K562 (cell line): ENCODE data around the gene C2. TPM values are rescaled to one million over a fixed set of nuclear protein-coding genes. Genes with fewer than 3 reads are reported as not detected.

Source experiments
- ATAC-seq: fragments of 200-7000 bp; cut with Tn5 transposase; 3 replicates; pipeline ENCODE4 v1.9.1; 2020; ENCODE audit warnings: moderate library complexity
- BruUV-seq: library from RNA; stranded (reverse); fragments of 400-500 nt; replicated peaks from 2 replicates; lab custom pipeline; 2021; lab: Mats Ljungman, UMichigan
- CTCF ChIA-PET: fragments of 300-600 bp; formaldehyde crosslinking; extraction: SDS; loops from one replicate; lab custom pipeline; 2021; ENCODE audit warnings: low intra/inter-chr PET ratio; lab: Yijun Ruan, JAX
- POLR2A ChIA-PET: fragments of 300-600, 350-650 bp; sonication (Branson Sonifier 250); formaldehyde crosslinking; extraction: SDS; loops from one replicate; lab custom pipeline; 2021; ENCODE audit warnings: antibody characterized with exemption, inconsistent platforms; lab: Yijun Ruan, JAX
- DNase-seq, 4 experiments: peaks; one replicate each; pipeline versions ENCODE4 v3.0.0 to v3.0.0-alpha.2; 2011 to 2018; ENCODE audit warnings: low spot score in 3 of 4, mixed read lengths in 3 of 4; ENCODE audit errors: extremely low read depth in 1 of 4
- FAIRE-seq: peaks from 2 replicates; lab custom pipeline; 2011; peaks lifted over from hg19 to GRCh38; lab: Jason Lieb, UNC
- H2AFZ ChIP-seq: 2 replicates; pipeline ENCODE4 v1.6.0; 2011; ENCODE audit warnings: low read depth, low read length, control low read depth, inconsistent platforms
- H3K27ac ChIP-seq: fragments of 200-600 bp; 3 replicates; pipeline ENCODE4 v1.8.0; 2011; ENCODE audit warnings: low read depth, mild to moderate bottlenecking, control low read depth, inconsistent platforms, low read length, moderate library complexity, mixed read lengths; ENCODE audit errors: extremely low read depth
- H3K27me3 ChIP-seq, 2 experiments: fragments of 300-600 bp in 1 of 2; 2 replicates in 1 of 2; 3 replicates in 1 of 2; pipeline versions ENCODE4 v1.6.0 to v1.8.0; 2011; ENCODE audit warnings: inconsistent platforms in 2 of 2, low read length in 2 of 2, mild to moderate bottlenecking in 1 of 2, mixed read lengths in 1 of 2, moderate library complexity in 1 of 2; ENCODE audit not compliant: control insufficient read depth in 2 of 2, insufficient read depth in 2 of 2
- H3K36me3 ChIP-seq: fragments of 300-600 bp; 3 replicates; pipeline ENCODE4 v1.8.0; 2011; ENCODE audit warnings: mild to moderate bottlenecking, low read length, inconsistent platforms; ENCODE audit not compliant: control insufficient read depth, insufficient read depth
- H3K4me1 ChIP-seq, 2 experiments: fragments of 200-600 bp in 1 of 2; replicated peaks in 1 of 2; 2 replicates in 1 of 2; 3 replicates in 1 of 2; pipeline versions ENCODE4 v1.5.1 to v1.8.0; 2011; ENCODE audit warnings: inconsistent platforms in 2 of 2, low read length in 2 of 2, mild to moderate bottlenecking in 1 of 2, mixed read lengths in 1 of 2, moderate library complexity in 1 of 2; ENCODE audit not compliant: control insufficient read depth in 2 of 2, insufficient read depth in 2 of 2
- H3K4me2 ChIP-seq: 2 replicates; pipeline ENCODE4 v1.6.1; 2011; ENCODE audit warnings: low read length, control low read depth, inconsistent platforms, mixed read lengths; ENCODE audit not compliant: insufficient read depth
- H3K4me3 ChIP-seq: fragments of 200-600 bp; sonication (generic), shearing (Covaris generic); 2 replicates; pipeline ENCODE4 v1.5.1; 2016; ENCODE audit warnings: control low read depth, inconsistent platforms
- H3K79me2 ChIP-seq: fragments of 200-600 bp; 3 replicates; pipeline ENCODE4 v1.8.0; 2011; ENCODE audit warnings: low read length, inconsistent platforms; ENCODE audit not compliant: control insufficient read depth, insufficient read depth
- H3K9ac ChIP-seq, 2 experiments: 2 replicates each; pipeline versions ENCODE4 v1.6.0 to v1.6.1; 2011; ENCODE audit warnings: low read depth in 2 of 2, low read length in 2 of 2, control low read depth in 1 of 2, inconsistent platforms in 1 of 2, mild to moderate bottlenecking in 1 of 2, mixed read lengths in 1 of 2; ENCODE audit not compliant: insufficient read depth in 1 of 2
- H3K9me1 ChIP-seq: one replicate; pipeline ENCODE4 v1.6.0; 2011; ENCODE audit warnings: inconsistent platforms, mild to moderate bottlenecking, low read length, moderate library complexity; ENCODE audit not compliant: control insufficient read depth, insufficient read depth
- H3K9me3 ChIP-seq: replicated peaks from 2 replicates; pipeline ENCODE4 v1.5.1; 2011; ENCODE audit warnings: low read depth, low read length, inconsistent platforms; ENCODE audit not compliant: control insufficient read depth, insufficient read depth
- H4K20me1 ChIP-seq: replicated peaks from 2 replicates; pipeline ENCODE4 v1.6.1; 2011; ENCODE audit warnings: low read length, inconsistent platforms, mixed read lengths; ENCODE audit not compliant: control insufficient read depth, insufficient read depth
- NR2C2 ChIP-seq, 2 experiments: fragments of 200-800 bp in 1 of 2; sonication (Bioruptor generic) in 1 of 2; sonication (generic) in 1 of 2; formaldehyde crosslinking in 1 of 2; IDR thresholded peaks; 2 replicates each; pipeline versions ENCODE4 v1.6.1 to v1.8.0; 2016 to 2022; ENCODE audit warnings: mild to moderate bottlenecking in 1 of 2, missing compliant biosample characterization in 1 of 2, missing genetic modification characterization in 1 of 2, missing genetic modification reagents in 1 of 2
- RFX1 ChIP-seq: fragments of 450-650 bp; IDR thresholded peaks from 2 replicates; pipeline ENCODE4 v1.6.1; 2016; ENCODE audit warnings: mild to moderate bottlenecking, moderate library complexity
- WGBS: fragments of 100-300 bp; shearing (Covaris generic); methylation state at CpG from one replicate; pipeline ENCODE4 v1.1.6; 2016; ENCODE audit warnings: low coverage, mixed read lengths; ENCODE audit not compliant: insufficient coverage; ENCODE audit errors: missing lambda C conversion rate; 5-methylcytosine and 5-hydroxymethylcytosine counted together
- in situ Hi-C: fragments of 300-500 bp; cut with MboI; formaldehyde crosslinking; loops from 4 replicates; pipeline ENCODE4 v1.15.0; 2018; ENCODE audit warnings: inconsistent platforms, mixed read lengths
- intact Hi-C: fragments of 100-400 bp; cut with micrococcal nuclease; formaldehyde crosslinking; loops from 2 replicates; pipeline ENCODE4 v1.14.2; 2022
- polyA plus RNA-seq, 8 experiments: library from polyadenylated mRNA; depleted of rRNA in 4 of 8; stranded (reverse) in 5 of 8; unstranded in 3 of 8; fragments of >200 nt; fragmentation: Nextera tagmentation in 2 of 8; fragmentation: Illumina TruSeq in 1 of 8; extraction: Ambion mirVana in 2 of 8; extraction: Trizol in 1 of 8; gene quantifications; 2 replicates each; pipeline versions ENCODE4 v1.2.1 to v1.2.3, GENCODE V29; 2011 to 2014; ENCODE audit warnings: inconsistent platforms in 1 of 8, missing spikeins in 1 of 8
- total RNA-seq, 7 experiments: library from RNA; depleted of rRNA in 6 of 7; stranded (reverse); fragments of >200 nt in 6 of 7; fragmentation: Illumina TruSeq in 2 of 7; extraction: Trizol in 2 of 7; gene quantifications; 2 replicates each; pipeline versions ENCODE4 v1.2.1 to v1.2.3, GENCODE V29; 2011 to 2021; ENCODE audit warnings: low replicate concordance in 1 of 7
- TF ChIP-seq, protein P1 (sequence below): fragments of 250-450 bp; sonication (Bioruptor Pico); IDR thresholded peaks from 2 replicates; pipeline ENCODE4 v1.4.0; 2020; ENCODE audit warnings: mild to moderate bottlenecking, moderate library complexity
- TF ChIP-seq, protein P2 (sequence below): sonication (generic); formaldehyde crosslinking; IDR thresholded peaks from 2 replicates; pipeline ENCODE4 v1.8.1; 2023; ENCODE audit warnings: missing genetic modification reagents, mild to moderate bottlenecking, borderline replicate concordance

Gene C2
- total and polyA plus RNA-seq, 9 of the 15 experiments (the other 6 are each of a cell fraction or from before 2014, with no cell fraction given), result 0.05 to 1.1 (median 0.39) TPM; not detected in 1

DNA sequence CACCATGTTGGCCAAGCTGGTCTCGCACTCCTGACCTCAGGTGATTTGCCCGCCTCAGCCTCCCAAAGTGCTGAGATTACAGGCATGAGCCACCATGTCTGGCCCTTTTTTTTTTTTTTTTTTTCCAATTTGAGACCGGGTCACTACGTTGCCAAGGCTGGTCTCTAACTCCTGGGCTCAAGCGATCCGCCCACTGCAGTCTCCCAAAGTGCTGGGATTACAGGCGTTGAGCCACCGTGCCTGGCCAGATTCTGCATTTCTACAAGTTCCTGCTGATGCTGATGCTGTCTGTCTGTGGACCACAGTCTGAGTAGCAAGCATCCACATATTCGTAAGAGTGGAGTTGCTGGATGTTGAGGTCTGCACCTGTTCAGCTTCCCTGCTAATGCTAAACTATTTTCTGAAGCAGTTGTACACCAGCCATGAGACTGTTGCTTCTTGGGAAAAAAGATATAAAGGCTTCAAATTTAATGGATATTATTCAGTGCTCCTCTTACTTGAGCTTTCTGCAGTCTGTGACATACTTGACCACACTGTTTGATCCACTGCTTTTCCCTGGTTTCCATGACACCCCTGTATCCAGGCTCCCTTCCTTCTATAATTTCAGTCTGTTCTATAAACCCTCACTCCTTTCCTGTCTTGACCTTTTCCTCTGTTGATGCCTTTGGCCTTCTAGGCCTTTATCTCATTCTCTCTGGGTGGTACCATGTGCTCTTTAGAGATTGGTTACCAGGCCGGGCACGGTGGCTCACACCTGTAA is 15.5 kb upstream of the C2 start:
- TF ChIP-seq NR2C2 (CRISPR knock-in tag; IDR thresholded peaks at IDR 0.05) (0 out of 2 replicates have a peak, but pooled peaks have one; percentile 23), NR2C2 (tag; IDR thresholded peaks at IDR 0.05) (no peak), RFX1 (peak; percentile 54)
- TF ChIP-seq, protein P1, sequence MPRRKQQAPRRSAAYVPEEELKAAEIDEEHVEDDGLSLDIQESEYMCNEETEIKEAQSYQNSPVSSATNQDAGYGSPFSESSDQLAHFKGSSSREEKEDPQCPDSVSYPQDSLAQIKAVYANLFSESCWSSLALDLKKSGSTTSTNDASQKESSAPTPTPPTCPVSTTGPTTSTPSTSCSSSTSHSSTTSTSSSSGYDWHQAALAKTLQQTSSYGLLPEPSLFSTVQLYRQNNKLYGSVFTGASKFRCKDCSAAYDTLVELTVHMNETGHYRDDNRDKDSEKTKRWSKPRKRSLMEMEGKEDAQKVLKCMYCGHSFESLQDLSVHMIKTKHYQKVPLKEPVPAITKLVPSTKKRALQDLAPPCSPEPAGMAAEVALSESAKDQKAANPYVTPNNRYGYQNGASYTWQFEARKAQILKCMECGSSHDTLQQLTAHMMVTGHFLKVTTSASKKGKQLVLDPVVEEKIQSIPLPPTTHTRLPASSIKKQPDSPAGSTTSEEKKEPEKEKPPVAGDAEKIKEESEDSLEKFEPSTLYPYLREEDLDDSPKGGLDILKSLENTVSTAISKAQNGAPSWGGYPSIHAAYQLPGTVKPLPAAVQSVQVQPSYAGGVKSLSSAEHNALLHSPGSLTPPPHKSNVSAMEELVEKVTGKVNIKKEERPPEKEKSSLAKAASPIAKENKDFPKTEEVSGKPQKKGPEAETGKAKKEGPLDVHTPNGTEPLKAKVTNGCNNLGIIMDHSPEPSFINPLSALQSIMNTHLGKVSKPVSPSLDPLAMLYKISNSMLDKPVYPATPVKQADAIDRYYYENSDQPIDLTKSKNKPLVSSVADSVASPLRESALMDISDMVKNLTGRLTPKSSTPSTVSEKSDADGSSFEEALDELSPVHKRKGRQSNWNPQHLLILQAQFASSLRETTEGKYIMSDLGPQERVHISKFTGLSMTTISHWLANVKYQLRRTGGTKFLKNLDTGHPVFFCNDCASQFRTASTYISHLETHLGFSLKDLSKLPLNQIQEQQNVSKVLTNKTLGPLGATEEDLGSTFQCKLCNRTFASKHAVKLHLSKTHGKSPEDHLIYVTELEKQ, result no peak
- TF ChIP-seq, protein P2, sequence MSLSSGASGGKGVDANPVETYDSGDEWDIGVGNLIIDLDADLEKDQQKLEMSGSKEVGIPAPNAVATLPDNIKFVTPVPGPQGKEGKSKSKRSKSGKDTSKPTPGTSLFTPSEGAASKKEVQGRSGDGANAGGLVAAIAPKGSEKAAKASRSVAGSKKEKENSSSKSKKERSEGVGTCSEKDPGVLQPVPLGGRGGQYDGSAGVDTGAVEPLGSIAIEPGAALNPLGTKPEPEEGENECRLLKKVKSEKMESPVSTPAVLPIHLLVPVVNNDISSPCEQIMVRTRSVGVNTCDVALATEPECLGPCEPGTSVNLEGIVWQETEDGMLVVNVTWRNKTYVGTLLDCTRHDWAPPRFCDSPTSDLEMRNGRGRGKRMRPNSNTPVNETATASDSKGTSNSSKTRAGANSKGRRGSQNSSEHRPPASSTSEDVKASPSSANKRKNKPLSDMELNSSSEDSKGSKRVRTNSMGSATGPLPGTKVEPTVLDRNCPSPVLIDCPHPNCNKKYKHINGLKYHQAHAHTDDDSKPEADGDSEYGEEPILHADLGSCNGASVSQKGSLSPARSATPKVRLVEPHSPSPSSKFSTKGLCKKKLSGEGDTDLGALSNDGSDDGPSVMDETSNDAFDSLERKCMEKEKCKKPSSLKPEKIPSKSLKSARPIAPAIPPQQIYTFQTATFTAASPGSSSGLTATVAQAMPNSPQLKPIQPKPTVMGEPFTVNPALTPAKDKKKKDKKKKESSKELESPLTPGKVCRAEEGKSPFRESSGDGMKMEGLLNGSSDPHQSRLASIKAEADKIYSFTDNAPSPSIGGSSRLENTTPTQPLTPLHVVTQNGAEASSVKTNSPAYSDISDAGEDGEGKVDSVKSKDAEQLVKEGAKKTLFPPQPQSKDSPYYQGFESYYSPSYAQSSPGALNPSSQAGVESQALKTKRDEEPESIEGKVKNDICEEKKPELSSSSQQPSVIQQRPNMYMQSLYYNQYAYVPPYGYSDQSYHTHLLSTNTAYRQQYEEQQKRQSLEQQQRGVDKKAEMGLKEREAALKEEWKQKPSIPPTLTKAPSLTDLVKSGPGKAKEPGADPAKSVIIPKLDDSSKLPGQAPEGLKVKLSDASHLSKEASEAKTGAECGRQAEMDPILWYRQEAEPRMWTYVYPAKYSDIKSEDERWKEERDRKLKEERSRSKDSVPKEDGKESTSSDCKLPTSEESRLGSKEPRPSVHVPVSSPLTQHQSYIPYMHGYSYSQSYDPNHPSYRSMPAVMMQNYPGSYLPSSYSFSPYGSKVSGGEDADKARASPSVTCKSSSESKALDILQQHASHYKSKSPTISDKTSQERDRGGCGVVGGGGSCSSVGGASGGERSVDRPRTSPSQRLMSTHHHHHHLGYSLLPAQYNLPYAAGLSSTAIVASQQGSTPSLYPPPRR (CRISPR knock-in tag), result peak; percentile 63; the same call in 1 of the 2 replicates
- no peak overlapping the region for H3K4me2 ChIP-seq
- no peak overlapping the region for H3K27ac ChIP-seq
- POLR2A ChIA-PET, result interaction anchor here (0.5 to 1.6 kb wide), 3 partner anchors 10 to 1217 kb away, joined by 4 to 6 read pairs (median 4); no protein-coding TSS in a partner anchor
- no TSS peak for BruUV-seq
- peaks cover 11 to 20% of the 10 kb centered on the region in 2 experiments for H3K4me1 ChIP-seq
- no peak for FAIRE-seq
- 58% methylated on average over 11 of the region's 11 CpGs for WGBS
- in situ Hi-C loops, result no loop called here
- H3K9ac ChIP-seq, result peak overlapping the region in 1 of 2 experiments; percentile 37; a peak in 1 of 4 replicates
- H3K4me3 ChIP-seq, result no peak overlapping the region
- no peak for DNase-seq
- H3K27me3 ChIP-seq, result no peaks in the 10 kb centered on the region
- no peaks in the 10 kb centered on the region for H3K79me2 ChIP-seq
- no peaks in the 10 kb centered on the region for H3K9me3 ChIP-seq
- ATAC-seq, result no peak
- CTCF ChIA-PET, result interaction anchor here (0.7 kb wide), 1 partner anchor 31 kb away, joined by 4 read pairs; no protein-coding TSS in a partner anchor
- H2AFZ ChIP-seq, result peak overlapping the region; percentile 37; the same call in 1 of the 2 replicates
- no peaks in the 10 kb centered on the region for H3K36me3 ChIP-seq
- intact Hi-C loops, result no loop called here
- no peaks in the 10 kb centered on the region for H4K20me1 ChIP-seq
- no peaks in the 10 kb centered on the region for H3K9me1 ChIP-seq
